Measurements from ENCODE around the gene MEIS1.

MEIS1 gene

GRCh38 chr2:66587216-66587615 lies 152.3 kb downstream of the MEIS1 start:
- no peak for DNase-seq

DNA sequence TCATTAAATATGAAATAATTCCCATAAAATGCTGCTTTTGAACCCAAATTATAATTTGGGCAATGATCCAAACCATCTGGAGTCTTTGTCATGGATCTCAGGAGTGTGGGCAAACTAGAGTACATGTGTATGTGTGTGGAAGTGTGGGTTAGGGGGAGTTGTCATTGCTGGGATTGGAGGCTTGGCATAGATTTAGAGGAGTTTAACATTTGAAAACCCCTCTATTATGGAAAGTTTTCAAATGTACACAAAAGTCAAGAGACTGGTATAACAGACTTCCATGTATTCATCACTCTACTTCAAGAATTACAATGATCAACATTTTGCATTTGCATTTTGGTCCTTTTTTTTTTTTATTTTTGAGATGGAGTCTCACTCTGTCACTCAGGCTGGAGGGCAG lies 159.1 kb downstream of the MEIS1 start:
- DNase-seq = no peak

- DNase-seq = no peak
Measured at GRCh38 chr2:66595556-66595955, 160.6 kb downstream of the MEIS1 start.

DNA sequence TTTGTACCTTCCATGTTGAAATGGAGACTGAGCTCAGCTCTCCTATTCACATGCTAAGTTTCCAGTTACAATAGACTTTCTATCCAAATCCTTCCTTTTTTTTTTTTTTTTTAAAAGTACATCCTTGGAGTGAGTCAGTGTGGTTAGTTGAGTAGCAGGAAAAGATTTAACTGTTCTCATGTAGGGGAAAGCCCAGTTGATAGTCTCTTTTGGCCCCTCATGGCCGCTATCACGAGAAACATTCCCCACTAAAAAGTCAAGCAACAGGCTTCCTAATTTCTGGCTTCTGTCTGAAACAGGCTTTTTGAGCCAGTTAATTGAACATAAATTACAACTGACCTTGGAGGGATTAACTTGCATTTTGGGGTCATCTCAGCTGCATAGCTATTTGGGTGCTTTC lies 161.3 kb downstream of the MEIS1 start:
- DNase-seq = no peak

GRCh38 chr2:66601624-66602023 lies 166.7 kb downstream of the MEIS1 start:
- no peak for DNase-seq

- DNase-seq = no peak
Measured at GRCh38 chr2:66602341-66602740, 167.4 kb downstream of the MEIS1 start.

- DNase-seq = no peak
Measured at GRCh38 chr2:66604326-66604725, 169.4 kb downstream of the MEIS1 start.

DNA sequence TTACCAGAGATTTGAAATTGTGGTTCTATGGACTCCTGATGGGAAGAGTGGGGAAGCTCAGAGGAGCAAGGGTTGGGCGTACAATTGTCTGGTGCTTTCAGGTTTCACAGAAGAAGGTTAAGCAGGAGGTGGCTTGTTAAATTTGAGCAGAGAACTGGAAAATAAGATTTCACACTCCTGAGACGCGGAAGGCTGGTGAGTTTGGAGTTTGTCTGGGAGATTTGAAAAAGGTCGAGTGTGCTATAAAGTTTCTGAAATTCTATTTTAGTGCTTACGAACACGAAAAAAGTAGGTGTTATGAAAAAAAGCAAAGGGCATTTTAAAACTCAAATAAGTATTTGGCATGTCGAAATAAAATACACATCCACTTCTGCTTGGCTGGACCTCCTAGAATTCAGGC lies 170.1 kb downstream of the MEIS1 start:
- no peak for DNase-seq

DNA sequence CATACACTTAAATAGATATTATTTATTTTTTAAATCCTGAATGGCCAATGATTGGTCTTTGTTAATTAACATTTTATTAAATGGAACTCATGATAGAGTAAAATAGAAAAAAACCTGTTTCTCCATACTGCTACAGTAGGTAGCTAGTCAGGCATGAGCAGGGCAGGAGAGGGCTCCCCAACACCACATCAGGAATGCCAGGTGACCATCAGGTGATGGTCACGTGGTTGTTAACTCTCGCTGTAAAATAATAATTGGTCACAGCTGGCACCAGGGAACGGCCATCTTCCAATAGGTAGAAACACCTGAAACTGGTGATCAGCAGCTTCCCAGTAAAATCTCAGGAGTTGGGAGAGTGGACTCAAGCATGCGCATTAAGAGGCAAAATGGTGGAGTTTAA lies 172.2 kb downstream of the MEIS1 start:
- no peak for DNase-seq
